Measurements from ENCODE around the gene BMERB1. TPM values are rescaled to one million over a fixed set of nuclear protein-coding genes. Genes with fewer than 3 reads are reported as not detected.

BMERB1 gene
- polyA plus RNA-seq, 1 of the 3 experiments (the other 2 are of a cell fraction) = 33.9 TPM

- TF ChIP-seq, protein P1, sequence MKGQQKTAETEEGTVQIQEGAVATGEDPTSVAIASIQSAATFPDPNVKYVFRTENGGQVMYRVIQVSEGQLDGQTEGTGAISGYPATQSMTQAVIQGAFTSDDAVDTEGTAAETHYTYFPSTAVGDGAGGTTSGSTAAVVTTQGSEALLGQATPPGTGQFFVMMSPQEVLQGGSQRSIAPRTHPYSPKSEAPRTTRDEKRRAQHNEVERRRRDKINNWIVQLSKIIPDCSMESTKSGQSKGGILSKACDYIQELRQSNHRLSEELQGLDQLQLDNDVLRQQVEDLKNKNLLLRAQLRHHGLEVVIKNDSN (IDR thresholded peaks at IDR 0.05; ENCODE audit: borderline replicate concordance, low read depth) = no peak
- TF ChIP-seq IRF3 (IDR thresholded peaks at IDR 0.05; ENCODE audit: low read depth, low read length) = no peak
- no peak for TF ChIP-seq RCOR1 (IDR thresholded peaks at IDR 0.05; ENCODE audit: low read length)
Observed at GRCh38 chr16:15526097-15526496, 91.7 kb downstream of the BMERB1 start (continued).

DNA sequence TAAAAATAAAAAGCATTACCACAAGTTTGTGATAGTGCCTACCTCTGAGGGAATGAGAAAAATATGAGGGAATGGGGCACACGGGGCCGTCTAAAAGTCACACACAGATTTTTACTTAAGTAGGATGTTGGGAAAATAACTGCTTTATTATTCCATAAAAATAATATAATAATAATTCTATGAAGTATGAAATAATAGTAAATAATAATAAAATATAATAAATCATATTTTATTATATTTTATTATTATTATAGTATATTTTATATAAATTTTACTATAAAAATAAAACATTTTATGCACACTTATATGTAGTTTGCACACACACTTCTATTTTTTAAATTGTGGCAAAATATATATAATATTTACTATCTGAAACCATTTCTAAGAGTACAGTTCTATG lies 92.3 kb downstream of the BMERB1 start:
- no peak overlapping the region for H3K27ac ChIP-seq (ENCODE audit: low read depth in 2 of 2, low read length in 1 of 2)
- POLR2A ChIA-PET = no interaction called here

More for the DNA sequence above, 92.3 kb downstream of the BMERB1 start:
- Histone ChIP-seq H2AFZ (ENCODE audit: low read depth) (no peak overlapping the region), H3K9me3 (no peaks in the 10 kb centered on the region), H3K4me2 (no peak overlapping the region), H3K4me3 (ENCODE audit: low read depth in 2 of 2, low read length in 1 of 2) (no peak overlapping the region), H3K27me3 (ENCODE audit: insufficient read depth) (no peaks in the 10 kb centered on the region), H3K4me1 (ENCODE audit: control insufficient read depth in 1 of 2, insufficient read depth in 2 of 2, low read depth in 1 of 2, low read length in 1 of 2) (peaks cover 0 to 24% of the 10 kb centered on the region in 2 experiments; a peak in 1 of 4 replicates), H3F3A (replicated peaks; ENCODE audit: insufficient read depth) (no peaks in the 10 kb centered on the region), H3K79me2 (ENCODE audit: insufficient read depth) (no peaks in the 10 kb centered on the region), H4K20me1 (ENCODE audit: insufficient read depth) (no peaks in the 10 kb centered on the region), H3K9ac (no peak overlapping the region), H3K36me3 (replicated peaks in 1 of 2; ENCODE audit: control insufficient read depth in 1 of 2, insufficient read depth in 2 of 2, low read length in 1 of 2) (peaks cover 0 to 3% of the 10 kb centered on the region in 2 experiments), H3K9me2 (no peaks in the 10 kb centered on the region)
- no peak for TF ChIP-seq RFX5 (IDR thresholded peaks at IDR 0.05; ENCODE audit: low read length)
- TF ChIP-seq RAD21 (IDR thresholded peaks at IDR 0.05; ENCODE audit: low read length) = no peak
- no peak for TF ChIP-seq EZH2phosphoT487 (IDR thresholded peaks at IDR 0.05; ENCODE audit: borderline replicate concordance, low read depth)
- no peak for TF ChIP-seq JUND (IDR thresholded peaks at IDR 0.05)
- TF ChIP-seq IRF3 (IDR thresholded peaks at IDR 0.05; ENCODE audit: low read depth, low read length) = no peak
- TF ChIP-seq FOXJ3 (CRISPR knock-in tag; IDR thresholded peaks at IDR 0.05) = no peak
- no peak for TF ChIP-seq RCOR1 (IDR thresholded peaks at IDR 0.05; ENCODE audit: low read length)
- TF ChIP-seq, protein P1 (IDR thresholded peaks at IDR 0.05; ENCODE audit: borderline replicate concordance, low read depth) = no peak
- no peak for TF ChIP-seq MXI1 (IDR thresholded peaks at IDR 0.05; ENCODE audit: low read depth, low read length)
- no peak for TF ChIP-seq MEF2A (IDR thresholded peaks at IDR 0.05; ENCODE audit: borderline replicate concordance, low read depth)
- TF ChIP-seq GABPA (IDR thresholded peaks at IDR 0.05; ENCODE audit: low read depth) = no peak
- TF ChIP-seq NRF1 (IDR thresholded peaks at IDR 0.05; ENCODE audit: low read depth, low read length) = no peak
- TF ChIP-seq ELF1 (IDR thresholded peaks at IDR 0.05) = no peak
- TF ChIP-seq TAF1 (IDR thresholded peaks at IDR 0.05; ENCODE audit: borderline replicate concordance, low read depth, low read length) = no peak
- TF ChIP-seq SMC3 (IDR thresholded peaks at IDR 0.05; ENCODE audit: low read depth, low read length) = no peak
- TF ChIP-seq ZBTB33 (IDR thresholded peaks at IDR 0.05; ENCODE audit: borderline replicate concordance, low read depth) = no peak
- no peak for DNase-seq
- CTCF ChIA-PET = no interaction called here
- 98% methylated on average over 2 of the region's 2 CpGs for WGBS (ENCODE audit: low lambda C conversion rate)
